NCI-H1048 (cell line): ENCODE data around the gene KRTAP5-1.
A peak's percentile ranks its signal among the peaks of the same experiment; 100 is the strongest.
"Not testable (repeated sequence)": the region's sequence is repeated elsewhere in the genome, so short reads cannot be mapped to it uniquely, and the experiment has no call there.

Source experiments
- DNase-seq: peaks from one replicate; lab custom pipeline; 2025; lab: John Stamatoyannopoulos, UW

KRTAP5-1 gene

GRCh38 chr11:1584661-1585370 is at the start of gene KRTAP5-1:
Gene KRTAP5-1, minus strand, starts transcription at chr11:1585283. Its CDS starts 34 bp downstream, at chr11:1585249.
- DNase-seq, result not testable (repeated sequence)

- DNase-seq, result no peak
Observed at GRCh38 chr11:1633864-1634263, 48.8 kb upstream of the KRTAP5-1 start.

DNA sequence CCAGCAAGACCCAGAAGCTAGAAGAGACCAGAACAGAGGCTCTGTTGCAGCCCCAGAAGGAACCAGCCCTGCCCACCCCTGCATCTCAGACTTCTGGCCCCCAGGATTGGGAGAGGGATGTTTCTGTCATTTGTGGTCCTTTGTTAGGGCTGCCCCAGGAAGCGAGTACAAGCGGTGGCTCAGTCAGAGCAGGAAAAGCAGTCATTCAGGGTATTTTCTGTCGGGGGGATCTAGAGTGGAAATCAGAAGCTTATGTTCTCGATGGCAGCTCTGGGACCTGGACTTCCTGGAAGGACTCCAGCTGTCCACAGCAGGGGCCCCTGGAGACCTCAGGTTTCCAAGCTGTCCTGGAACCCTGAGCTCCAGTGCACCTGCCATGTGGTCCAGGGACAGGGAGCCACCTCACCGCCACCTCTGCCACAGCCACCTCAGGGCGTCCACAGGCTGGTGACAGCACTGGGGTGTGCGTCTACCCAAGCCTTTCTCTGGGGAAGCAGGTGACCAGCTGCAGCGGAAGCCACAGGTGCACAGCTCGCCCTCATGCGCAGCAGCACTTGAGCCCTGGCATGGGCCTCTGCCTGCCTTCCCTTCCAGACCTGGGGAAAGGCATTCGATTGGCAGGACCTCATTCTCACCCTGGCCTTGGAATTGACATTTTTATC is 47.1 kb upstream of the KRTAP5-1 start:
- DNase-seq, result no peak

DNA sequence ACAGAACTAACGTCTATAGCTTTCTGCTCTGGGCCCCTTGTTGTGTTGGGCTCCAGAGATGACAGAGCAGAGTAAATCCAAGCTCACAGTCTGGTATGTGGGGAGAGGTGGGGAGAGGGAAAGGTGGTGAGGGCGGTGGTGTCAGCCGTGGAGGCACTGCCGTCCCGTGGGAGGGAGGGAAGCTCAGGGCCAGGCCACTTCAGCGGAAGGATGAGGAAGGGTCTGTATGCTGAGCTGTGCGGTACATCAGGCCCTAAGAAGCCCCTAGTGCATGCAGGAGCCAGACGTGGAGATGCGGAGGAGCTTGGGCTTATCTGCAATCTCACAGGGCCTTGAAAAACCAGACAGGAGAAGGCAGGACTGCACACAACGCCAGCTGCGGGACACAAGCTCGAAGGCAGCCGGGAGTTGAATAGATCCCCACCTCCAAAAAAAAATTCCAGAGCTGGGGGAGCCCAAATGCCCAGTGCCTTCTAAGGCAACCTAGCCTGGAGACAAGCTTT is 46.0 kb upstream of the KRTAP5-1 start:
- DNase-seq, result no peak

DNA sequence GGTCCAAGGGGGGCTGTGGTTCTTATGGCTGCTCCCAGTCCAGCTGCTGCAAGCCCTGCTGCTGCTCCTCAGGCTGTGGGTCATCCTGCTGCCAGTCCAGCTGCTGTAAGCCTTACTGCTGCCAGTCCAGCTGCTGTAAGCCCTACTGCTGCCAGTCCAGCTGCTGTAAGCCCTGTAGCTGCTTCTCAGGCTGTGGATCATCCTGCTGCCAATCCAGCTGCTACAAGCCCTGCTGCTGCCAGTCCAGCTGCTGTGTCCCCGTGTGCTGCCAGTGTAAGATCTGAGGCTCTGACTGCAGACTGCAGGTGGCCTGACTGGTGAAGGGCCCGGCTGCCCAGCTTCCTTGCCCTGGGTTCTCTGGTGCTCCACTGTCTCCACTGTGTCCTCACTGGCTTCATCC is 45.2 kb upstream of the KRTAP5-1 start:
- DNase-seq, result no peak

GRCh38 chr11:1629326-1630185 is 44.5 kb upstream of the KRTAP5-1 start, which contains the start of gene KRTAP5-5:
Gene KRTAP5-5, plus strand, starts transcription at chr11:1629775. Its CDS starts 66 bp downstream, at chr11:1629841.
- no peak for DNase-seq

DNA sequence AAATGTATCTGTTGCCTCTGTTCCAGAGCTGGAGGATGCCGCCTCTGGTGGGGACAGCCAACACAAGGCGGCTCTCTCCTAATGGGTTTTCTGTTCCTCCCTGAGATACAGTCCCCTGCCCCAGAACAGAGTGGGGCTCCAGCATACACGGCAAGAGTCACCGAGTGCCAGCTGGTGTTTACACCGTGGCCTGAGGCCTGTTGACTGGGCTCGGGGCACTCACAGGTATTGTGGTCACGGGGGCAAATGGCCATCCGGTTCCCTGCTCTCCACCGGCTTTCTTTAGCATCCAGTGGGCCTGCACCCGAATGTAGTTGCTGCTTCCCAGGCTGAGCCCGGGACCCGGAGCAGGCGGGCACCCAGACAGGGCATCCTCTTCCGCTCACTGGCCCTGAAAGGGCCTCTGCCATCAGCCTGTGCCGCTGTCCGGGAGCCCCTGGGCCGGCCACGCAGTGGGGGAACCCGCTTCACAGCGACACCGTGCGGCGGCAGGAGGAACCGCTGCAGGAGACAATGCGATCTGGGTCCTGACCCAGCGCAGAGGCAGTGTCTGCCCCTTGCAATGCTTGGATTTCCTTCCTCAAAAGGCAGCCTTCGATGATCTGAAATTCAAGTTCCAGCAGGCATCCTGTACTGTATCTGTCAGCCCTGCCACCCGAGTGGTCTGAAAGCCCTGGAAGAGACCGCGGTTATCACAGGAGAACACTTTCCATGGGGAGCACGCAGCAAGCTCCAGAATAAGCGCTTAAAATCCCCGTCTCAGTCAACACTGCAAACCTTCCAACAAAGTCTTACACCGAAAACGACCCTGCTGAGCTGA is 43.6 kb upstream of the KRTAP5-1 start:
- peak; percentile 11 for DNase-seq

- DNase-seq, result no peak
Observed at GRCh38 chr11:1625541-1625940, 40.5 kb upstream of the KRTAP5-1 start.

GRCh38 chr11:1624621-1625020 is 39.5 kb upstream of the KRTAP5-1 start:
- DNase-seq, result no peak

DNA sequence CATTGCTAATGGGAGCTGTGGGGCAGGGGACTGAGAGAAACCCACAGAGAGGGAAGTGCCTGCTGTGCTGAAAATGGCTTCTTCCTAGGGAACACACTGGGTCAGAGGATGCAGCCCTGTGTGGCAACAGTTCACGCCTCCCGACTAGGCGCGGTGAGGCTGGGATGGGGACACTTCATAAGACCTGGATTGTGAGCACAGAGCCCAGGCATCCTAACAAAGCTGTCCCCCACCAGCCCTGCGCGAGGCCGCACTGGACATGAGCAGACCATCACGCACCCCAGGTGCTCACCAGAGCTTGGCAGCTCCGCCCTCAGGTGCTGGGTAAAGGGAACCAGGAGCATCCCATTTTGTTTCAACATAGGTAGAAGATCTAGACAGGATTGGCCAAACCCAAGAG is 38.6 kb upstream of the KRTAP5-1 start:
- no peak for DNase-seq

DNA sequence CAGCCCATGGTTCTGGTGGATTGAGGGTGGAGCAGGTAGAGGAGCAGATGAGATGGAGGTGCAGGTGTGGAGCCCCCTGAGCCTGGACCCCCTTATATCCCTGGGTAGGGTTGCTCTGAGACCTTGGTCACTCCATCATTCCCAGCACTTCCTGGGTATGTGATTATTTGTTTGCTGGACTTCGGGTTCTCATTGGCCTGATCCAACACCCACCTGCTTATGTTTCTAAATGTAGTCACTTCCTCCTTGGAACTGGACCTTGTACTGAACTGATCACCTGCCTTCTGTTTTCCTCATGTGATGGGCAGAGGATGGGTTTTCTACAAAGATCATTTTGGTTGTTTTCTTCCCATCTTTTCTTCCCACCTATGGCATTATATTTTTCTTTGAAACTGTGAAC is 37.0 kb upstream of the KRTAP5-1 start, which contains the start of gene KRTAP5-4:
TSS of gene KRTAP5-4 (minus strand) at position 53 of the 400 bp plus-strand sequence. CDS start at position 8, 45 bp downstream.
- no peak for DNase-seq

DNA sequence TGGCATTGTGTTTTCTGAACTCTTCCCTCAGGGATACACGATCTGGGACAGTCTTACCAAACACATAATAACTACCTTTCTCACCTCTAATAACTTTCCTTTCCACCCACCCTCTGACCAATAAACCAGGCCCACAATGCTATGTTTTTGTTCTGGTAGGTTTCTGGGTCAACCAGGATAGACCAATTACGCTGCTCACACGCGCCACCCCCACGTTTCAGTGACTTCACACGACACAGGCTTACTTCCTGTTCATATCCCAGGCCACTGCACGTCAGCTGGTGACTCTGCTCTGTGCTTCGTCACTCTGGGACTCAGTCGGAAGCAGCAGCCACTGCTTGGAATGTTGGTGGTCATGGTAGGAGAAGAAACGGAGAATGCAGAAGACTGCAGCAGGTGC is 34.4 kb upstream of the KRTAP5-1 start:
- DNase-seq, result no peak

DNA sequence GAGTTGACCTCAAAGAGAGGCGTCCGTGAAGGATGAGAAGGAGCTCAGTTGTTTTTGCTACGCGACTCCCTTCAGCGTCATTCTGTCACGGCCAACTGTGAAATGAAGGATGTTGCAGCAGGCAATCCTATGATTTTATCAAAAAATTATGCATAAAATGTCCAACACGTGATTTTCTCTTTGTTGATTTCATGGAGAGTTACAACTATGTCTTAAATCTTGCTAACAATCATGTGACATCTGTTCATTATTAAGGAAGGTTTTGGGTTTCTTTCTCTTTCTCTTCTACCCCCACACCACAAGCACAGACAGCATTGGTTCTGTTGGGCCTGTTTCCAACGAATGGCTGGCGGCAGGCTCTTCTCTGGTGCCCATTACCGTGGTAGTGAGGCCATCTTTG is 33.1 kb upstream of the KRTAP5-1 start:
- DNase-seq, result no peak

DNA sequence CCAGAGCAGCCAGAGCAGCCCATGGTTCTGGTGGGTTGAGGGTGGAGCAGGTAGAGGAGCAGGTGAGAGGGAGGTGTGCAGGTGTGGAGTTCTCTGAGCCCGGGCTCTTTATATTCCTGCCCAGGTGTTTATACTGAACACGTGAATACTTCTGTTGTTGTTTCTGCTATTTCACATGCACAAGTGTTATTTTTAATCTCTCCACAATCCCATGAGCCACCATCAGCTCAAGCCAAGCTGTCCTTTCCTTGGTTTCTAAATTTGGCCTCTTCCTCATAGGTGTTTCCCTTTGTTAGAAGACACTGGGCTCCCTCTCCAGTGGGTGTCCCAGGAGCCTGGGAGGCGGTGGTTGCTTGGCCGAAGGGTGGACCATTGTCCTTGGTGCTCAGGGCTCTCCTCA is 23.3 kb upstream of the KRTAP5-1 start, which contains the start of gene KRTAP5-3:
TSS of gene KRTAP5-3 (minus strand) at position 101 of the 400 bp plus-strand sequence. CDS start at position 23, 78 bp downstream.
- no peak for DNase-seq

DNA sequence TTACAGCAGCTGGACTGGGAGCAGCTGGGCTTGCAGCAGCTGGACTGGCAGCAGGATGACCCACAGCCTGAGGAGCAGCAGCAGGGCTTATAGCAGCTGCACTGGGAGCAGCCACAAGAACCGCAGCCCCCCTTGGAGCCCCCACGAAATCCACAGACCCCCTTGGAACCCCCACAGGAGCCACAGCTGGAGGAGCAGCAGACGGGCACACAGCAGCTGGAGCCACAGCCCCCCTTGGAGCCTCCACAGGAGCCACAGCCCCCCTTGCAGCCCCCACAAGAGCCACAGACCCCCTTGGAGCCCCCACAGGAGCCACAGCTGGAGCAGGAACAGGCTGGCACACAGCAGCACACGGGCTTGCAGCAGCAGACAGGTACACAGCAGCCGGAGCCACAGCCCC is 22.8 kb upstream of the KRTAP5-1 start:
- not testable (repeated sequence) for DNase-seq

DNA sequence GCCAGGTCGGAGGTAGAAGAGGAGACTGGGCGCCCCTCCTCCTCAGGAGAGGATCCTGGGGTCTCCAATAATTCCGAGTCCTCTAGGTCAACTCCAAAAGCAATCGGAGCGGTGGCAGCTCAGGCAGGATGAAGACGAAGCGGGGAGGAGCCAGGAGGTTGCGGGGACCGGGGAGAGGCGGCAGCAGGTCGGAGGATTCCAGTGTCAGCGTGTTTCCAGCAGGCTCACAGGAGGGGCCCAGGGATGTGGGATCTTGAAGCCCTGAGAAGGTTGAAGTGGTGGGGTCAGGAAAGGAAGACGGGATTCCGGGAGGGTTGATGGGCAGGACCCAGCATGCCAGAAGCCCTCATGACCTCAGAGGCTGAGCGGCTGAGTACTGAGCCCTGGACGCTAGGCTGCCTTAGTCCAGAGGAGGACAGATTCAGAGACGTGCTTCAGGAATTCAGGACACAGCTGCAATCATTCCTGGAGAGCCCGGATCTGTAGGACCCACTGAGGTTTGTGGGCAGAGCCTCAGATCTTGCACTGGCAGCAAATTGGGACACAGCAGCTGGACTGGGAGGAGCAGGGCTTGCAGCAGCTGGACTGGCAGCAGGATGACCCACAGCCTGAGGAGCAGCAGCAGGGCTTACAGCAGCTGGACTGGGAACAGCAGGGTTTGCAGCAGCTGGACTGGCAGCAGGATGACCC is 22.2 kb upstream of the KRTAP5-1 start:
- not testable (repeated sequence) for DNase-seq

GRCh38 chr11:1605923-1606322 is 20.8 kb upstream of the KRTAP5-1 start:
- not testable (repeated sequence) for DNase-seq

DNA sequence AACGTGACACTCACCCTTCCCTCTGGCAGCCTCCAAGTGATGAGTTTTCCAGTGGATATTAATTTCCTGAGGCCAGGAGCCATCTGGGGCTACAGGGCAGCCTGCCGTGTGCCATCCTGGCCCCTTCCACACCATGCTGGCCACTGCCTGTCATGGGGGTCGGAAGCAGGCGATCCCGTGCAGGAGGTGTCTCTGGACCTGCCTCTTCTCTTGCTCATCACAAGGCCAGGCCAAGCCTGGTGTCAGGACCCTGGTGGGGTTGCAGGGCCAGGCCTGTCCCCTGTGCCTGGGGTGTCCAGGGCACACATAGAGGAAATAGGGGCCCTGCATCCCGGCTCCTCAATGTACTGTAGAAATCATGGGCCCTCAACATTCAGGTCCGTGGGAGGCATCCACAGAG is 19.6 kb upstream of the KRTAP5-1 start:
- no peak for DNase-seq

- no peak for DNase-seq
Observed at GRCh38 chr11:1604181-1604580, 19.1 kb upstream of the KRTAP5-1 start.

DNA sequence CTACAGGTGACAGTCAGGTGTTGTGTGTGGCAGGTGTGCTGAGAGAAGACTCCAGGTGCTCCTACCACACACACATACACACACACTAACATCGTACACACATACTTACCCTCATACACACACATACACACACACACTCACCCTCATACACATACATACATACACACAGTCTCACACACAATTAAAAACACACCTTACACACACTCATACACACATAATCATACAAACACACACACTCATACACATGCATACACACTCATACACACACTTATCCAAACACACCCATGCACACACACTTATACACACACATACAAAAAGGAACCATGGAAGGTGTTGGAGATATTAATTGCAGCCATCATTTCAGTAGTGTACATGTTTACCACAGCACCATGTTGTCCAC is 18.5 kb upstream of the KRTAP5-1 start:
- no peak for DNase-seq

GRCh38 chr11:1601663-1602062 is 16.6 kb upstream of the KRTAP5-1 start:
- DNase-seq, result peak; percentile 6
